Activated CD4-positive, alpha-beta T cell treated with anti-CD3 and anti-CD28 coated beads for 36 hours (primary cell): Measurements from ENCODE around the gene SPHKAP. TPM values are rescaled to one million over a fixed set of nuclear protein-coding genes. Genes with fewer than 3 reads are reported as not detected.
"Not testable (repeated sequence)": the region's sequence is repeated elsewhere in the genome, so short reads cannot be mapped to it uniquely, and the experiment has no call there.

ENCODE experiments used
- ATAC-seq: fragments of 200-7000 bp; cut with Tn5 transposase; one replicate; pipeline ENCODE4 v1.10.0; 2021; ENCODE audit warnings: mild to moderate bottlenecking, moderate library complexity
- CTCF ChIA-PET: fragments of 350-600 bp; sonication (Branson Sonifier 250); formaldehyde crosslinking; loops from one replicate; lab custom pipeline; 2021; ENCODE audit warnings: antibody characterized with exemption; lab: Charles Lee
- POLR2A ChIA-PET: fragments of 350-600 bp; sonication (Branson Sonifier 250); formaldehyde crosslinking; loops from one replicate; lab custom pipeline; 2021; ENCODE audit warnings: antibody characterized with exemption, inconsistent platforms; lab: Charles Lee
- DNase-seq: peaks from one replicate; pipeline ENCODE4 v3.0.0-alpha.2; 2020
- H3K27ac Mint-ChIP-seq: one replicate; pipeline ENCODE4 v1.8.0; 2021; ENCODE audit warnings: mixed read lengths
- H3K27me3 Mint-ChIP-seq: one replicate; pipeline ENCODE4 v1.8.0; 2021; ENCODE audit warnings: mixed read lengths
- H3K36me3 Mint-ChIP-seq: one replicate; pipeline ENCODE4 v1.8.0; 2021; ENCODE audit warnings: low read depth, mixed read lengths
- H3K4me1 Mint-ChIP-seq: one replicate; pipeline ENCODE4 v1.8.0; 2021; ENCODE audit warnings: mixed read lengths
- H3K4me3 Mint-ChIP-seq: one replicate; pipeline ENCODE4 v1.8.0; 2021; ENCODE audit warnings: mild to moderate bottlenecking, moderate library complexity, mixed read lengths
- H3K9me3 Mint-ChIP-seq: one replicate; pipeline ENCODE4 v1.8.0; 2021; ENCODE audit warnings: low read depth, mixed read lengths
- intact Hi-C, 2 experiments: fragments of 100-400 bp; cut with DNase I in 1 of 2; cut with micrococcal nuclease in 1 of 2; formaldehyde crosslinking; loops; one replicate each; pipeline versions ENCODE4 v1.14.2 to v1.15.1; 2022 to 2024; cut with DNase I, micrococcal nuclease
- total RNA-seq, 2 experiments: library from RNA; stranded (reverse); gene quantifications; one replicate each; pipeline ENCODE4 v1.2.3, GENCODE V29; 2021

The SPHKAP gene
- total RNA-seq, 2 experiments from 2014 or later: not detected

DNA sequence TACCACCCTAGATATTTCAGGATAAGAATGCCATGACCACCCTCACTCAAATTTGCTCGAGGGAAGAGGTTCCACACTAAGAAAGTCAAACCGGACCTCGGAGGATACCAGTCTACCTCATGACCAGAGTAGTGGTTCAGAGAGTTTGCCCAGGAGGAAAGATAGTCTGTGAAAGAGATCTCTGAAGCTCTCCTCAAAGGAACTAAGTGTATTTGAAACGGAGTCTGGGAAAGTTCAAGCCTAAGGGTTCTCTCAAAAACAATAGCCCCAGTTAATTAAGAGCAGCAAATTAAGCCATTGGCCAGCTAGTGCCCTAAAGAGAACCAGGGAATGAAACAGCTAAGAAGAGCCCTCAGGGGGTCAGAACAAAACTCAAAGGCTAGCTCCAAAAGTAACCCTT lies 94.9 kb downstream of the SPHKAP start:
- no peak for DNase-seq
- POLR2A ChIA-PET: no interaction called here
- no peaks in the 10 kb centered on the region for H3K4me1 Mint-ChIP-seq

GRCh38 chr2:228084717-228085116 lies 96.8 kb downstream of the SPHKAP start:
- Mint-ChIP-seq H3K27ac (no peak overlapping the region), H3K4me3 (no peak overlapping the region), H3K36me3 (no peaks in the 10 kb centered on the region), H3K27me3 (no peaks in the 10 kb centered on the region), H3K9me3 (peaks cover 12% of the 10 kb centered on the region), H3K4me1 (no peaks in the 10 kb centered on the region)
- intact Hi-C loops: no loop called here
- CTCF ChIA-PET: no interaction called here
- ATAC-seq: no peak
- POLR2A ChIA-PET: no interaction called here
- DNase-seq: no peak

More for the DNA sequence above, 94.9 kb downstream of the SPHKAP start:
- intact Hi-C loops: no loop called here
- H3K36me3 Mint-ChIP-seq: no peaks in the 10 kb centered on the region
- H3K27ac Mint-ChIP-seq: no peak overlapping the region
- ATAC-seq: no peak
- H3K4me3 Mint-ChIP-seq: no peak overlapping the region
- H3K27me3 Mint-ChIP-seq: no peaks in the 10 kb centered on the region
- peaks cover 17% of the 10 kb centered on the region for H3K9me3 Mint-ChIP-seq
- CTCF ChIA-PET: no interaction called here

DNA sequence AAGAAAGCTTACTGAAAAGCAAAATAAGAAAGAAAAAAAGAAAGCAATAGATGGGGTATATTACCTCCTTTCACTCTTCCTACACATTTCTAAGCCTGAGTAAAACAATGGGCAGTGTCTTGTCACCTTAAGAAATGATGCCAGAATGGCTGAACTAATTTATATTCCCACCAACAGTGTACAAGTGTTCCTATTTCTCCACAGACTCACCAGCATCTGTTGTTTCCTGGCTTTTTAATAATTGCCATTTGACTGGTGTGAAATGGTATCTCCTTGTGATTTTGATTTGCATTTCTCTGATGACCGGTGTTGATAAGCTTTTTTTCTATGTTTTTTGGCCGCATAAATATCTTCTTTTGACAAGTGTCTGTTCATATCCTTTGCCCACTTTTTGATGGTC lies 98.4 kb downstream of the SPHKAP start:
- ChIA-PET CTCF (no interaction called here), POLR2A (no interaction called here)
- no peak overlapping the region for H3K4me3 Mint-ChIP-seq
- DNase-seq: no peak
- H3K27me3 Mint-ChIP-seq: no peaks in the 10 kb centered on the region
- no peaks in the 10 kb centered on the region for H3K36me3 Mint-ChIP-seq
- H3K9me3 Mint-ChIP-seq: peaks cover 7% of the 10 kb centered on the region
- ATAC-seq: no peak
- no peaks in the 10 kb centered on the region for H3K4me1 Mint-ChIP-seq
- intact Hi-C loops: no loop called here
- H3K27ac Mint-ChIP-seq: no peak overlapping the region

DNA sequence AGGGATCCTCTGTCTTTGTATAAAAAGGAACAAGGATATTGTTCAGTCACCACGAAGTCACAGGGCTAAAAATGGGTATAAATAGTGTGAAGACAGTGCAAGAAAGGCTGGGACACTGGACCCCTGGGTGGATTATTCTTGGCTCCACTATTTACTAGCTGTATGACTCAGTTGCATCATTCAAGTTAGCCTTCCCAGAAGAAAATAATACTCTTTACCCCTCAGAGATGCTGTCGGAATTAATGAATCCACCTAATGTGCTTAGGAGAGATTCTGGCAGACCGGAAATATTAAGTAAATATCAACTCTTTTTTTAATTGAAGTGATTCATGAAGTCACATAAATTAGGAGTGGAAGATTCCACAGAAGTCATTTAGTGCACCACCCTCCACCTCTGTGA lies 98.9 kb downstream of the SPHKAP start:
- Mint-ChIP-seq H3K9me3 (peaks cover 7% of the 10 kb centered on the region), H3K27ac (no peak overlapping the region), H3K36me3 (no peaks in the 10 kb centered on the region), H3K27me3 (no peaks in the 10 kb centered on the region), H3K4me1 (no peaks in the 10 kb centered on the region), H3K4me3 (no peak overlapping the region)
- intact Hi-C loops: no loop called here
- DNase-seq: no peak
- POLR2A ChIA-PET: no interaction called here
- no peak for ATAC-seq
- CTCF ChIA-PET: no interaction called here

DNA sequence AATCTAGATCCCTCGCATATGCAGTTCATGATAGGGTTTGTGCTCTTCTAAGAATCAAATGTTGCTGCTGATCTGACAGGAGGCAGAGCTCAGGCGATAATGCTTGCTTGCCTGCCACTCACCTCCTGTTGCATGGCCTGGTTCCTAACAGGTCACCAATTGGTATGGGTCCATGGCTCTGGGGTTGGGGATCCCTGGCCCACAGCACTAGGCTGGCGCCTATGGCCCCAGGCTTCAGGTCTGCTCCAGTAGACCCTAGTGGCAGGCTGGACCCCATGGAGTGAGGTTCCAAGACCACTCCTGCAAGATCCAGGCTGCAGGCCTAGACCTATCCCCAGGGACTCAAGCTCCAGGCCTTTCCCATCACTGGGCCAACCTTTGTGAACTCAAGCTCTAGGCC lies 102.3 kb downstream of the SPHKAP start:
- Mint-ChIP-seq H3K4me3 (no peak overlapping the region), H3K27me3 (no peaks in the 10 kb centered on the region), H3K9me3 (peaks cover 7% of the 10 kb centered on the region), H3K27ac (no peak overlapping the region), H3K36me3 (no peaks in the 10 kb centered on the region), H3K4me1 (no peaks in the 10 kb centered on the region)
- DNase-seq: no peak
- ATAC-seq: no peak
- CTCF ChIA-PET: no interaction called here
- POLR2A ChIA-PET: no interaction called here
- intact Hi-C loops: no loop called here

DNA sequence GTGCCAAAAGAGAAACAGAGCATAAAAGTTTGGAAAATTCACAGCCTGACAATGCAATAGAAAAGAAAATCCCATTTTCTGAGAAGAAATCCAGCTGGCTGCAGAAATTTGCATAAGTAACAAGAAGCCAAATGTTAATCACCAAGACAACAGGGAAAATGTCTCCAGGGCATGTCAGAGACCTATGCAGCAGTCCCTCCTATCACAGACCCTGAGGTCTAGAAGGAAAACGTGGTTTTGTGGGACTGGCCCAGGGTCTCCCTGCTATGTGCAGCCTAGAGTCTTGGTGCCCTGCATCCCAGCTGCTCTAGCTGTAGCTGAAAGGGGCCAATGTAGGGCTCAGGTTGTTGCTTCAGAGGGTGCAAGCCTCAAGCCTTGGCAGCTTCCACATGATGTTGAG lies 104.8 kb downstream of the SPHKAP start:
- ATAC-seq, intact Hi-C loops, DNase-seq, H3K4me1 Mint-ChIP-seq, H3K36me3 Mint-ChIP-seq, H3K4me3 Mint-ChIP-seq, CTCF ChIA-PET, H3K27me3 Mint-ChIP-seq, POLR2A ChIA-PET, H3K9me3 Mint-ChIP-seq, H3K27ac Mint-ChIP-seq: not testable (repeated sequence)

- DNase-seq: no peak
- no peak overlapping the region for H3K27ac Mint-ChIP-seq
- ChIA-PET CTCF (no interaction called here), POLR2A (no interaction called here)
- no peak for ATAC-seq
- intact Hi-C loops: no loop called here
- H3K27me3 Mint-ChIP-seq: no peaks in the 10 kb centered on the region
- H3K9me3 Mint-ChIP-seq: no peaks in the 10 kb centered on the region
- no peaks in the 10 kb centered on the region for H3K36me3 Mint-ChIP-seq
- H3K4me3 Mint-ChIP-seq: no peak overlapping the region
- no peaks in the 10 kb centered on the region for H3K4me1 Mint-ChIP-seq
These were observed 108.8 kb downstream of the SPHKAP start for GRCh38 chr2:228072669-228073068.

- ChIA-PET POLR2A (no interaction called here), CTCF (interaction anchor here (1.1 kb wide), 1 partner anchor 19 kb away, joined by 3 read pairs; no protein-coding TSS in a partner anchor)
- H3K9me3 Mint-ChIP-seq: no peaks in the 10 kb centered on the region
- no peak overlapping the region for H3K27ac Mint-ChIP-seq
- ATAC-seq (no peak), DNase-seq (no peak)
- H3K4me1 Mint-ChIP-seq: no peaks in the 10 kb centered on the region
- intact Hi-C loops: no loop called here
- no peaks in the 10 kb centered on the region for H3K36me3 Mint-ChIP-seq
- no peak overlapping the region for H3K4me3 Mint-ChIP-seq
- H3K27me3 Mint-ChIP-seq: no peaks in the 10 kb centered on the region
These were observed 114.2 kb downstream of the SPHKAP start for GRCh38 chr2:228067309-228067708.

DNA sequence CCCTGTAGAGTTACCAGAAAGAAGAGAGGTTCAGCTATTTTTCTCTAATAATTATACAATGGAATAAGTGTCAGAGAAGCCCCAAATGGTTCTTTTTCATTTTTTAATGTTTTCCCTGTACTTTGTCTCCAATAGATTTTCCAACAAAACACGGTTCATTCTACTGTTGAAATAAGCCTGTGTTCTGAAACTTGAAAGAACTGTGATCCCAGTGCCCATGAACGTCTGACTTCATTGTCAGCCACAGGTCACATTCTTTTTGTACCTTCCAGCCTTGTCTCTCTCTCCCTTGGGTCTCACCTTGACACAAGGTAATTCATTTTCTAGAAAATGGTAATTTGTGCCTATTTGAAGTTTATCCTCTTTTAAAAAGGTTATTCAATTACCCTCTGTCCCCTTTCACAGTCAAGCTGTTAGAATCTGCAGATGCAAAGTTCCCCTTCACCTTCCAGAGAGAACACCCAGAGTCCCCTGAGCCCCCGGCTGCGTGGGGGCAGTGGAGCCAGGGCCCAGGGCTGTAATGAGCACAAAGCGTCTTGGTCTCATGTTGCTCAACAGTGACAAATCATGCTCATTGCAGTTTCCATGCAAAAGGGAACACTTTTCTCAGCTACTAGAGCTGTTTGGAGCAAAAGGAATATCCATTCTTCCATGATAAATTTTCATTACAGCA lies 115.2 kb downstream of the SPHKAP start:
- DNase-seq (no peak), ATAC-seq (no peak)
- no peaks in the 10 kb centered on the region for H3K36me3 Mint-ChIP-seq
- H3K4me1 Mint-ChIP-seq: no peaks in the 10 kb centered on the region
- H3K27me3 Mint-ChIP-seq: no peaks in the 10 kb centered on the region
- intact Hi-C loops: no loop called here
- ChIA-PET POLR2A (no interaction called here), CTCF (no interaction called here)
- no peaks in the 10 kb centered on the region for H3K9me3 Mint-ChIP-seq
- H3K4me3 Mint-ChIP-seq: no peak overlapping the region
- no peak overlapping the region for H3K27ac Mint-ChIP-seq

DNA sequence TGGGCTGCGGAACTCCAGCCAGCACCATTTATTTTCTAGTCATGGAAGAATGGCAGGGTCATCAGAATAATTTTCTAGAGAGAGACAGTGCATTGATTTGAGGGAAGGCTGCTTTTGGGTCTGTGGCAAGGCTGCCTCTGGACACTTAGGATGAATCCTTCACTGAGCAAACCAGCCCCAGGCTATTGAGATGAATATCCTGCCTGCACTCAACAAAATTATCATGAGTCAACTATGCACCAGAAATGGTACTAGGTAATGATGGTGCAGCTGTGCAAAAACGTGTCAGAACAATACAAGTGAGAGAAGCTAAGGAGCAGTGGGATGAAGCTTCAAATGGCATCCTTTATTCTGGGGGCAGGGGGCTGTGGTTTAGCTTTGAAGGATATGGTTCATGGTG lies 115.8 kb downstream of the SPHKAP start:
- Mint-ChIP-seq H3K27ac (no peak overlapping the region), H3K4me1 (no peaks in the 10 kb centered on the region), H3K4me3 (no peak overlapping the region), H3K9me3 (no peaks in the 10 kb centered on the region), H3K36me3 (no peaks in the 10 kb centered on the region), H3K27me3 (no peaks in the 10 kb centered on the region)
- ChIA-PET CTCF (no interaction called here), POLR2A (no interaction called here)
- ATAC-seq: no peak
- no peak for DNase-seq
- intact Hi-C loops: no loop called here

GRCh38 chr2:228064796-228065315 lies 116.6 kb downstream of the SPHKAP start:
- ChIA-PET POLR2A (interaction anchor here (0.6 kb wide), 1 partner anchor 771 kb away, joined by 3 read pairs; no protein-coding TSS in a partner anchor), CTCF (no interaction called here)
- intact Hi-C loops: no loop called here
- H3K4me1 Mint-ChIP-seq: no peaks in the 10 kb centered on the region
- H3K27me3 Mint-ChIP-seq: no peaks in the 10 kb centered on the region
- ATAC-seq: no peak
- DNase-seq: no peak
- H3K36me3 Mint-ChIP-seq: no peaks in the 10 kb centered on the region
- H3K27ac Mint-ChIP-seq: no peak overlapping the region
- no peaks in the 10 kb centered on the region for H3K9me3 Mint-ChIP-seq
- H3K4me3 Mint-ChIP-seq: no peak overlapping the region

- ChIA-PET CTCF (no interaction called here), POLR2A (no interaction called here)
- H3K4me3 Mint-ChIP-seq: no peak overlapping the region
- ATAC-seq: no peak
- no peaks in the 10 kb centered on the region for H3K27me3 Mint-ChIP-seq
- no peaks in the 10 kb centered on the region for H3K4me1 Mint-ChIP-seq
- H3K36me3 Mint-ChIP-seq: no peaks in the 10 kb centered on the region
- intact Hi-C loops: no loop called here
- no peak overlapping the region for H3K27ac Mint-ChIP-seq
- no peaks in the 10 kb centered on the region for H3K9me3 Mint-ChIP-seq
- no peak for DNase-seq
These were observed 117.5 kb downstream of the SPHKAP start for GRCh38 chr2:228064024-228064423.
